Spleen (tissue), 11 donors: Measurements from ENCODE around the gene NADK. TPM values are rescaled to one million over a fixed set of nuclear protein-coding genes. Genes with fewer than 3 reads are reported as not detected.

Source experiments
- DNase-seq: peaks from one replicate; pipeline ENCODE4 v3.0.0-alpha.2; 2020
- H3K27ac ChIP-seq, 8 donors: fragments of 200-600 bp; sonication (generic) in 7 of 8; 1 replicate in 4 of 8; 2 replicates in 4 of 8; pipeline versions ENCODE4 v1.5.0 to v1.8.0; 2016 to 2021; ENCODE audit warnings: inconsistent platforms in 4 of 8, mild to moderate bottlenecking in 4 of 8, moderate library complexity in 1 of 8
- H3K27me3 ChIP-seq, 7 donors: fragments of 200-600 bp; sonication (generic) in 6 of 7; replicated peaks in 1 of 7; 1 replicate in 4 of 7; 2 replicates in 3 of 7; pipeline versions ENCODE4 v1.5.0 to v1.8.0; 2016 to 2021; ENCODE audit warnings: inconsistent platforms in 3 of 7, mild to moderate bottlenecking in 1 of 7
- H3K36me3 ChIP-seq, 6 donors: fragments of 200-600 bp; sonication (generic) in 5 of 6; 1 replicate in 4 of 6; 2 replicates in 2 of 6; pipeline versions ENCODE4 v1.5.0 to v1.8.0; 2016 to 2021; ENCODE audit warnings: inconsistent platforms in 2 of 6
- H3K4me1 ChIP-seq, 6 donors: fragments of 200-600 bp; sonication (generic) in 5 of 6; 1 replicate in 3 of 6; 2 replicates in 3 of 6; pipeline versions ENCODE4 v1.5.0 to v1.8.0; 2016 to 2021; ENCODE audit warnings: inconsistent platforms in 3 of 6
- H3K4me3 ChIP-seq, 8 donors: fragments of 200-600 bp; sonication (generic) in 7 of 8; 1 replicate in 4 of 8; 2 replicates in 4 of 8; pipeline versions ENCODE4 v1.5.0 to v1.8.0; 2016 to 2021; ENCODE audit warnings: inconsistent platforms in 4 of 8, mild to moderate bottlenecking in 4 of 8, moderate library complexity in 2 of 8
- H3K9me3 ChIP-seq, 8 donors: fragments of 200-600 bp; sonication (generic) in 7 of 8; 1 replicate in 4 of 8; 2 replicates in 4 of 8; pipeline versions ENCODE4 v1.5.0 to v1.8.0; 2016 to 2021; ENCODE audit warnings: inconsistent platforms in 4 of 8
- POLR2A ChIP-seq, 3 donors: fragments of 450-650 bp; IDR thresholded peaks; one replicate each; pipeline ENCODE4 v1.5.1; 2017; ENCODE audit warnings: antibody characterized with exemption in 3 of 3, mild to moderate bottlenecking in 1 of 3
- POLR2AphosphoS5 ChIP-seq, 3 donors: sonication (generic); formaldehyde crosslinking; IDR thresholded peaks; one replicate each; pipeline ENCODE4 v1.5.1; 2017; ENCODE audit warnings: antibody characterized with exemption in 3 of 3
- WGBS, 5 donors: extraction: QIAGEN DNeasy Blood & Tissue Kit in 3 of 5; methylation state at CpG; one replicate each; pipeline versions ENCODE4 v1.1.5 to v1.1.7; 2013 to 2018; 5-methylcytosine and 5-hydroxymethylcytosine counted together
- intact Hi-C: fragments of 100-400 bp; cut with DNase I; formaldehyde crosslinking; loops from one replicate; pipeline ENCODE4 v1.15.0; 2023; ENCODE audit warnings: low total_unique reads
- polyA plus RNA-seq, 3 donors: library from polyadenylated mRNA; stranded (reverse); fragments of 200-250 nt; gene quantifications; one replicate each; pipeline ENCODE4 v1.2.1, GENCODE V29; 2013
- total RNA-seq, 7 donors: library from RNA; depleted of rRNA in 3 of 7; stranded (reverse); fragments of >200 nt in 3 of 7; fragmentation: NEBNext Ultra II Directional in 4 of 7; extraction: Animal tissue kit (Norgen Biotek cat#: 25700) in 4 of 7; gene quantifications; one replicate each; pipeline versions ENCODE4 v1.1.0 to v1.2.1, GENCODE V29; 2016 to 2021
- TF ChIP-seq, protein P1 (sequence below), 11 experiments: fragments of 200-600 bp in 7 of 11; fragments of 450-650 bp in 4 of 11; sonication (generic) in 4 of 11; IDR thresholded peaks in 8 of 11; conservative IDR thresholded peaks in 3 of 11; 1 replicate in 7 of 11; 2 replicates in 4 of 11; pipeline versions ENCODE4 v1.4.0 to v1.8.0; 2016 to 2021; ENCODE audit warnings: antibody characterized with exemption in 11 of 11, inconsistent platforms in 4 of 11, mild to moderate bottlenecking in 1 of 11
- donor health status: healthy with polysubstance abuse.
- donor health status: DM: no; HTN: no; CAD: no; lungs with moderate emphysema.
- donor health status: DM: no; HTN: no; CAD: no.
- donor health status: Bipolar disorder and iron deficiency.
- donor health status: healthy.
- donor health status: DM: no; HTN: no; CAD: no.
- donor health status: DM: yes; HTN: yes; CAD: no.

NADK gene
- total and polyA plus RNA-seq, 10 donors: 62.6 to 271 (median 179) TPM

DNA sequence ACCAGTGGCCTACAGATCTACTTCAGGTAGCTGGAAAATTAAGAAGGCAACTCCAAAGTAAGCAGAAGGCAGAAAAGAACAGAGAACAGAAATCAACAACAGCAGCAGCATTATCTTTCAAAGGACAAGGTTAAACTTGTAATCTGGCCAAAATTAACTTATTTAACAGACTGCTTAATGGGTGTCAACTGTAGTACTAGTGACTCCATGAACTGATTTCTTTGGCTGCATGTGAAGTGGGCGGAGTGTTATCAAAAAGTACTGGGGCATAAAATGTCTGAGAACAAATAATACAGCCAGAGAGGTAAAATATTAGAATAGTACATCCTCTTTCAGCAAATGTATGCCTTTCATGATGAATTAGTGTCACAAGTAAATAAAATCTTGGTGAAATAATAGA lies 24.6 kb upstream of the NADK start:
- WGBS, 5 donors: 93 to 98% (median 96%) methylated on average over 1 of the region's 1 CpG
- intact Hi-C loops: loop anchor here (10.0 kb wide), 1 partner anchor 82 kb away; no protein-coding TSS in a partner anchor
- no peaks in the 10 kb centered on the region for H3K9me3 ChIP-seq
- H3K36me3 ChIP-seq: peaks cover 8 to 100% (median 69%) of the 10 kb centered on the region in 6 donors
- no peak for DNase-seq
- H3K27ac ChIP-seq: no peak overlapping the region
- no peaks in the 10 kb centered on the region for H3K27me3 ChIP-seq
- TF ChIP-seq, protein P1, sequence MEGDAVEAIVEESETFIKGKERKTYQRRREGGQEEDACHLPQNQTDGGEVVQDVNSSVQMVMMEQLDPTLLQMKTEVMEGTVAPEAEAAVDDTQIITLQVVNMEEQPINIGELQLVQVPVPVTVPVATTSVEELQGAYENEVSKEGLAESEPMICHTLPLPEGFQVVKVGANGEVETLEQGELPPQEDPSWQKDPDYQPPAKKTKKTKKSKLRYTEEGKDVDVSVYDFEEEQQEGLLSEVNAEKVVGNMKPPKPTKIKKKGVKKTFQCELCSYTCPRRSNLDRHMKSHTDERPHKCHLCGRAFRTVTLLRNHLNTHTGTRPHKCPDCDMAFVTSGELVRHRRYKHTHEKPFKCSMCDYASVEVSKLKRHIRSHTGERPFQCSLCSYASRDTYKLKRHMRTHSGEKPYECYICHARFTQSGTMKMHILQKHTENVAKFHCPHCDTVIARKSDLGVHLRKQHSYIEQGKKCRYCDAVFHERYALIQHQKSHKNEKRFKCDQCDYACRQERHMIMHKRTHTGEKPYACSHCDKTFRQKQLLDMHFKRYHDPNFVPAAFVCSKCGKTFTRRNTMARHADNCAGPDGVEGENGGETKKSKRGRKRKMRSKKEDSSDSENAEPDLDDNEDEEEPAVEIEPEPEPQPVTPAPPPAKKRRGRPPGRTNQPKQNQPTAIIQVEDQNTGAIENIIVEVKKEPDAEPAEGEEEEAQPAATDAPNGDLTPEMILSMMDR (IDR thresholded peaks at IDR 0.05 in 8 of 11, conservative IDR thresholded peaks at IDR 0.05 in 3 of 11): no peak
- no peak for TF ChIP-seq POLR2A (IDR thresholded peaks at IDR 0.05)
- no peak for TF ChIP-seq POLR2AphosphoS5 (IDR thresholded peaks at IDR 0.05)
- H3K4me1 ChIP-seq: peaks cover 2 to 52% (median 23%) of the 10 kb centered on the region in 6 donors
- H3K4me3 ChIP-seq: no peak overlapping the region

- WGBS, 5 donors: 72 to 86% (median 78%) methylated on average over 5 of the region's 5 CpGs
- no peaks in the 10 kb centered on the region for H3K9me3 ChIP-seq
- TF ChIP-seq POLR2AphosphoS5 (IDR thresholded peaks at IDR 0.05) (no peak), POLR2A (IDR thresholded peaks at IDR 0.05) (no peak)
- TF ChIP-seq, protein P1 (IDR thresholded peaks at IDR 0.05 in 8 of 11, conservative IDR thresholded peaks at IDR 0.05 in 3 of 11): no peak
- peaks cover 8 to 100% (median 72%) of the 10 kb centered on the region in 6 donors for H3K36me3 ChIP-seq
- H3K27me3 ChIP-seq: no peaks in the 10 kb centered on the region
- intact Hi-C loops: loop anchor here (10.0 kb wide), 1 partner anchor 85 kb away; no protein-coding TSS in a partner anchor
- peak; percentile 32 for DNase-seq
- H3K4me1 ChIP-seq: peaks cover 2 to 75% (median 39%) of the 10 kb centered on the region in 6 donors
- no peak overlapping the region for H3K4me3 ChIP-seq
- peak overlapping the region in 2 of 8 donors; percentile 14 to 33 for H3K27ac ChIP-seq
Measured at GRCh38 chr1:1799716-1800115, 21.4 kb upstream of the NADK start.

GRCh38 chr1:1797731-1798341 lies 19.6 kb upstream of the NADK start:
- Histone ChIP-seq H3K27me3 (no peaks in the 10 kb centered on the region), H3K4me1 (peaks cover 2 to 68% (median 39%) of the 10 kb centered on the region in 6 donors), H3K4me3 (no peak overlapping the region), H3K36me3 (peaks cover 0 to 100% (median 72%) of the 10 kb centered on the region in 6 donors), H3K9me3 (no peaks in the 10 kb centered on the region), H3K27ac (peak overlapping the region in 6 of 8 donors; percentile 9 to 52 (median 28))
- DNase-seq: no peak
- intact Hi-C loops: no loop called here
- WGBS, 5 donors: 83 to 89% (median 85%) methylated on average over 11 of the region's 11 CpGs
- no peak for TF ChIP-seq POLR2A (IDR thresholded peaks at IDR 0.05)
- peak; percentile 17 to 66 (median 46) for TF ChIP-seq POLR2AphosphoS5 (IDR thresholded peaks at IDR 0.05)

DNA sequence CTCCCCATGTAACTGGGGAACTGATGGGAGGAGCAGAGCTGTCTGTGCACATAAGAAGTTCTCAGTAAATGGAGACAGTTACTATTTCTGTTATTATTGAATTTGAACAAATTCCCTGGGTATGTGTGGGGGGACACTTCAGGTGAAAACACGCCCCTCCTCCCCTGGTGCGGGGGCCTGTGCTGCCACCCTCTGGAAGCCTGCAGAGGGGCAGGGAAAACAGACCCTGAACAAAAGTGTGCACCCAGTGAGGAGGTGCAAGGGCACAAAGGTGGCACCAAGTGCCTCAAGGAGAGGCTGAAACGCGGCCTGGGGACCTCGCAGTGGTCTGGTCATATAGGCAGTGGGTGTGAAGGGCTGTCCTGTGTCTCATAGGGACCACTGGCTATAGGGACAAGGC lies 18.2 kb upstream of the NADK start:
- WGBS, 5 donors: 85 to 95% (median 95%) methylated on average over 5 of the region's 5 CpGs
- Histone ChIP-seq H3K36me3 (peaks cover 0 to 100% (median 79%) of the 10 kb centered on the region in 6 donors), H3K27me3 (no peaks in the 10 kb centered on the region), H3K4me1 (peaks cover 2 to 54% (median 39%) of the 10 kb centered on the region in 6 donors), H3K4me3 (no peak overlapping the region), H3K9me3 (no peaks in the 10 kb centered on the region), H3K27ac (peak overlapping the region in 2 of 8 donors; percentile 16 to 50)
- TF ChIP-seq POLR2A (IDR thresholded peaks at IDR 0.05) (no peak), POLR2AphosphoS5 (IDR thresholded peaks at IDR 0.05) (peak in 2 of 3 donors; percentile 24 to 42)
- TF ChIP-seq, protein P1 (IDR thresholded peaks at IDR 0.05 in 8 of 11, conservative IDR thresholded peaks at IDR 0.05 in 3 of 11): peak in 6 of 11 experiments; percentile 22 to 50 (median 32)
- DNase-seq: no peak
- intact Hi-C loops: no loop called here
